ENCODE results near the gene ZSCAN18. TPM values are rescaled to one million over a fixed set of nuclear protein-coding genes. Genes with fewer than 3 reads are reported as not detected.

The ZSCAN18 gene
- total RNA-seq, 4 donors from 2014 or later = 109 to 158 (median 129) TPM

DNA sequence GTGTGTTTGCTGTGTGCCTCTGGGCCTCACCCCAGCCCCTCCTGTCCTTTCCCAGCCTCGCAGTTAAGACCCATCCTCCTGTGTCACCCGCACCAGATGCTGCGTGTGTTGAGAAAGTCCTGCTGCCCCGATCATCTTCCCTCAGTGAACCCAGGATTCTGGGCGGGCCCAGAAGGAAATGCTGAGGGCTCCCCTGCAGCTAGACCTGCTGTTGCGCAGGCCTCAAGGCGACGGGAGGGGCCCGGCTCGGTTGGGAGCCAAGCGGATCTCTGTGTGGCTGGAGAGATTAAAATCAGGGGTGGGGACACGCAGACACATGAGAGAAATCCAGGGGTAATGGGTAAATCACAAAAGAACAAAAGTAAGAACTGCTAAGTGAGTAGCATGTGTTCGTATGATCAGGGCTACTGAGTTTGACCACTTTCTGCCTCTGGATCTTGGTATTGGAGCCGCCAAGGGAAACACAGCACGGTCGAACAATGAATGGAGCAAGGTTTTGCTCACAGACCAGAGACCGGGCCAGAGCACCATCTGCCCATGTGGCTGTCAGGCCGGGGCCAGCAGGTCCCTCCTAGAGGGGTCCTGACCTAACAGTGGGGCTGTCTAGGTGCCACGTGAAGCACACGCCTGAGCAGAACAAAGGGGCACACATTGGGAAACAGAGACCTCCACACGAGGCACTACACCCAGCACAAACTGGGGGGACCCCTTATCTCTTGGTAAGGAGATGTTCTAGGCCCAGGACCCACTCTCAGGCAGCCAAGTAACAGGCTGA, 57.1 kb downstream of the ZSCAN18 start:
- H3K36me3 ChIP-seq = no peaks in the 10 kb centered on the region
- H3K27ac ChIP-seq = no peak overlapping the region
- no peaks in the 10 kb centered on the region for H3K27me3 ChIP-seq
- H3K4me1 ChIP-seq = no peaks in the 10 kb centered on the region
- H3K4me3 ChIP-seq = no peak overlapping the region
- WGBS, 2 donors = 81 to 86% methylated on average over 21 of the region's 21 CpGs
- DNase-seq (ENCODE audit: low spot score in 2 of 2) = no peak
- H3K9me3 ChIP-seq = peaks cover 0 to 100% (median 6%) of the 10 kb centered on the region in 4 donors
- TF ChIP-seq EP300 (IDR thresholded peaks at IDR 0.05) (no peak), POLR2A (IDR thresholded peaks at IDR 0.05) (no peak)
- TF ChIP-seq, protein P1, sequence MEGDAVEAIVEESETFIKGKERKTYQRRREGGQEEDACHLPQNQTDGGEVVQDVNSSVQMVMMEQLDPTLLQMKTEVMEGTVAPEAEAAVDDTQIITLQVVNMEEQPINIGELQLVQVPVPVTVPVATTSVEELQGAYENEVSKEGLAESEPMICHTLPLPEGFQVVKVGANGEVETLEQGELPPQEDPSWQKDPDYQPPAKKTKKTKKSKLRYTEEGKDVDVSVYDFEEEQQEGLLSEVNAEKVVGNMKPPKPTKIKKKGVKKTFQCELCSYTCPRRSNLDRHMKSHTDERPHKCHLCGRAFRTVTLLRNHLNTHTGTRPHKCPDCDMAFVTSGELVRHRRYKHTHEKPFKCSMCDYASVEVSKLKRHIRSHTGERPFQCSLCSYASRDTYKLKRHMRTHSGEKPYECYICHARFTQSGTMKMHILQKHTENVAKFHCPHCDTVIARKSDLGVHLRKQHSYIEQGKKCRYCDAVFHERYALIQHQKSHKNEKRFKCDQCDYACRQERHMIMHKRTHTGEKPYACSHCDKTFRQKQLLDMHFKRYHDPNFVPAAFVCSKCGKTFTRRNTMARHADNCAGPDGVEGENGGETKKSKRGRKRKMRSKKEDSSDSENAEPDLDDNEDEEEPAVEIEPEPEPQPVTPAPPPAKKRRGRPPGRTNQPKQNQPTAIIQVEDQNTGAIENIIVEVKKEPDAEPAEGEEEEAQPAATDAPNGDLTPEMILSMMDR (IDR thresholded peaks at IDR 0.05) = no peak

DNA sequence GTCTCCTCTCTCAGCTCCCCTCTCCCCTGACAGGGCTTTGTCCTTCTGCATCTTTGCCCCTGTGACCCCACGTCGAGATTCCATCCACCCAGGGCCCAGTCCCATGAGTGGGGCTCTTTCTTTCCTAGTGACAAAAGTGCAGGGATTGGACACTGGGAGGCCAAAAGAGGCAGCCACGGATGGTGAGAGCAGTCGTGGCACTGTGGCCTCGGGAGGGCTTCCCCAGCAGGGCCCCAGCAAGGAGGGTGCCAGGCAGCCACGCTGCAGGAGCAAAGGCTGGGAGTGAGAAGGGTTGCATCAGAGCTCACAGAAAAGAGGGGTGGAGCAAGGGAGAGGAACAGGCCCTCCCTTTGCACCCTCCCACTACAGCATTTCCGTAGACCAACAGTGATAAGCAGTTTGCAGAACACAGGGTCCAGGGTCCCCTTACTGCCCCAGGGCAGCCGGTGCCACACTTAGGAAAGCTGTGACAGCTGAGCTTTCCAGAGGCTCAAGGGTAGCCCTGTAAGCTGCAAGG, 59.3 kb downstream of the ZSCAN18 start:
- Histone ChIP-seq H3K36me3 (peaks cover 0 to 7% (median 0%) of the 10 kb centered on the region in 3 donors), H3K9me3 (peaks cover 0 to 100% (median 6%) of the 10 kb centered on the region in 4 donors), H3K27me3 (peaks cover 0 to 13% of the 10 kb centered on the region in 2 donors), H3K27ac (no peak overlapping the region), H3K4me1 (no peaks in the 10 kb centered on the region), H3K4me3 (no peak overlapping the region)
- TF ChIP-seq POLR2A (IDR thresholded peaks at IDR 0.05) (no peak), EP300 (IDR thresholded peaks at IDR 0.05) (no peak)
- TF ChIP-seq, protein P1 (IDR thresholded peaks at IDR 0.05) = no peak
- whole genome bisulfite sequencing, 2 donors = 8 to 11% methylated on average over 8 of the region's 8 CpGs
- DNase-seq (ENCODE audit: low spot score in 2 of 2) = no peak

DNA sequence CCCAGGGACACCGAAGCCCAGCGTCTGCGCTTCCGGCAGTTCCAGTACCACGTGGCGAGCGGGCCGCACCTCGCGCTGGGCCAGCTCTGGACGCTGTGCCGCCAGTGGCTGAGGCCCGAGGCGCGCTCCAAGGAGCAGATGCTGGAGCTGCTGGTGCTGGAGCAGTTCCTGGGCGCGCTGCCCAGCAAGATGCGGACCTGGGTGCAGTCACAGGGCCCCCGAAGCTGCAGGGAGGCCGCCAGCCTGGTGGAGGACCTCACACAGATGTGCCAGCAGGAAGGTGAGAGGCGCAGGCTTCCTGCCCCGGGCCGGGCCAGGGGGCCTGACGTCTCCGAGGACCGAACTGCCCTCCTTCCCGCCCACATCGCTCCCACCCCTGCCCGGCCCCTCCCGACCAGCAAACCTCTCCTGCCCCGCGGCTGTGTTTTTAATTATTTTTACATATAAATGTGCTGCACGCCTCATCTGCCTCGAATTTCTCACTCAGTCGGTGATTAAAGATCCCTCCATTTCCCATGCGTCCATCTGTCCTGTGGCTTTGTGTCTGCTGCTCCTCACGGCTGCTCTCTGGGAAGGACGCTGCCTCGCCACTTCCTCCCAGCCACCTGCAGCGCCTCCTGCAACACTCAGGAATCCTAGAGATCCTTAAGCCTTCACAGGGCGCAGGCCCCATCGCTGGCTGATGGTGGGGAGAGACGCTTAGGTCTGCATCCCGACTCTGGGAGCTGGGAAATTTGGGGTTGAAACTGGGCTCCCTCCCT, 59.9 kb downstream of the ZSCAN18 start:
- Histone ChIP-seq H3K27me3 (peaks cover 0 to 19% of the 10 kb centered on the region in 2 donors), H3K27ac (no peak overlapping the region), H3K36me3 (peaks cover 0 to 9% (median 0%) of the 10 kb centered on the region in 3 donors), H3K9me3 (peaks cover 0 to 100% (median 5%) of the 10 kb centered on the region in 4 donors), H3K4me3 (no peak overlapping the region), H3K4me1 (no peaks in the 10 kb centered on the region)
- WGBS, 2 donors = 12 to 31% methylated on average over 24 to 41 of the region's 44 CpGs
- TF ChIP-seq POLR2A (IDR thresholded peaks at IDR 0.05) (no peak), EP300 (IDR thresholded peaks at IDR 0.05) (no peak)
- TF ChIP-seq, protein P1 (IDR thresholded peaks at IDR 0.05) = no peak
- no peak for DNase-seq (ENCODE audit: low spot score in 2 of 2)

DNA sequence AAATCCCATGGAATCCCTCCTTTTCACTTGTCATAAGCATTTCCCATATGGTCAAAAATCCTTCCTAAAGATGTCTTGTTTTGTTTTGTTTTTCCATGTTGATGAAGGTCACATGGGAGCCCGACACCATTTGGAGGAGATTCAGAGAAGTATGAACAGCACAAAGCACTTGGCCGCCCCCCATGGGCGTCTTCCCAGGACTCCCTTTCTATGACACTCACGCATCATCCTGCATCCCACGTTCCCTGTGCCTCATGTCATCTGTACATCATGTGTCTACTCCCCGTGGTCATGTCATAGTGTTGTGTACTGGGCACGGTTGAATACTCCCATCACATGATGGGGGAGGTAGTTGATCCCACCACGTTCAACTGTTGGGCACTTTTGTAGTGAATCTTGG, 62.2 kb downstream of the ZSCAN18 start:
- TF ChIP-seq POLR2A (IDR thresholded peaks at IDR 0.05) = no peak
- TF ChIP-seq, protein P1 (IDR thresholded peaks at IDR 0.05) = no peak
- TF ChIP-seq EP300 (IDR thresholded peaks at IDR 0.05) = no peak
- WGBS, 2 donors = 64 to 67% methylated on average over 8 of the region's 8 CpGs
- DNase-seq (ENCODE audit: low spot score in 2 of 2) = no peak
- Histone ChIP-seq H3K27ac (no peak overlapping the region), H3K9me3 (peaks cover 0 to 96% (median 4%) of the 10 kb centered on the region in 4 donors), H3K4me1 (no peaks in the 10 kb centered on the region), H3K36me3 (peaks cover 0 to 9% (median 0%) of the 10 kb centered on the region in 3 donors), H3K4me3 (no peak overlapping the region), H3K27me3 (peaks cover 0 to 20% of the 10 kb centered on the region in 2 donors)
